Measurements from ENCODE around the gene NSL1.
"Not testable (repeated sequence)": the region's sequence is repeated elsewhere in the genome, so short reads cannot be mapped to it uniquely, and the experiment has no call there.

DNA sequence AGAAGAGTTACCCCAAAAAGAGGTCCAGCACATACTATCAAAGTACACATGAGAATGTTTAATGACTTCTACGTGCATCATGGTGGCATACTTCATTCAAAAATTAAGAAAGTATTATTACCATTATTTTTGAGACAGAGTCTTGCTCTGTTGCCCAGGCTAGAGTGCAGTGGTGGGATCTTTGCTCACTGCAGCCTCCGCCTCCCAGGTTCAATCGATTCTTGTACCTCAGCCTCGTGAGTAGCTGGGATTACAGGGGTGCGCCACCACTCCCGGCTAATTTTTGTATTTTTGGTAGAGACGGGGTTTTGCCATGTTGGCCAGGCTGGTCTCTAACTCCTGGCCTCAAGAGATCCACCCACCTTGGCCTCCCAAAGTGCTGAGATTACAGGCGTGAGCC lies 79.6 kb downstream of the NSL1 start:
- TF ChIP-seq, protein P1, sequence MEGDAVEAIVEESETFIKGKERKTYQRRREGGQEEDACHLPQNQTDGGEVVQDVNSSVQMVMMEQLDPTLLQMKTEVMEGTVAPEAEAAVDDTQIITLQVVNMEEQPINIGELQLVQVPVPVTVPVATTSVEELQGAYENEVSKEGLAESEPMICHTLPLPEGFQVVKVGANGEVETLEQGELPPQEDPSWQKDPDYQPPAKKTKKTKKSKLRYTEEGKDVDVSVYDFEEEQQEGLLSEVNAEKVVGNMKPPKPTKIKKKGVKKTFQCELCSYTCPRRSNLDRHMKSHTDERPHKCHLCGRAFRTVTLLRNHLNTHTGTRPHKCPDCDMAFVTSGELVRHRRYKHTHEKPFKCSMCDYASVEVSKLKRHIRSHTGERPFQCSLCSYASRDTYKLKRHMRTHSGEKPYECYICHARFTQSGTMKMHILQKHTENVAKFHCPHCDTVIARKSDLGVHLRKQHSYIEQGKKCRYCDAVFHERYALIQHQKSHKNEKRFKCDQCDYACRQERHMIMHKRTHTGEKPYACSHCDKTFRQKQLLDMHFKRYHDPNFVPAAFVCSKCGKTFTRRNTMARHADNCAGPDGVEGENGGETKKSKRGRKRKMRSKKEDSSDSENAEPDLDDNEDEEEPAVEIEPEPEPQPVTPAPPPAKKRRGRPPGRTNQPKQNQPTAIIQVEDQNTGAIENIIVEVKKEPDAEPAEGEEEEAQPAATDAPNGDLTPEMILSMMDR (IDR thresholded peaks at IDR 0.05): not testable (repeated sequence)
- TF ChIP-seq POLR2A, EP300 (IDR thresholded peaks at IDR 0.05): not testable (repeated sequence)

Data from suprapubic skin (tissue), 3 donors.